KMS-11 (cell line): ENCODE results near the gene NOS1AP.

Experiments used
- H2AFZ ChIP-seq: fragments of 200-600 bp; sonication (generic); 2 replicates; pipeline ENCODE4 v1.6.1; 2016; ENCODE audit warnings: antibody characterized with exemption, mixed run types, low read depth
- H3K27ac ChIP-seq: fragments of 200-600 bp; sonication (generic); 2 replicates; pipeline ENCODE4 v1.6.1; 2016; ENCODE audit warnings: mild to moderate bottlenecking, mixed run types
- H3K27me3 ChIP-seq: fragments of 200-600 bp; sonication (generic); 2 replicates; pipeline ENCODE4 v1.6.1; 2017; ENCODE audit warnings: mild to moderate bottlenecking, low read depth, mixed run types, moderate library complexity; ENCODE audit not compliant: insufficient read depth
- H3K36me3 ChIP-seq: fragments of 200-600 bp; sonication (generic); 2 replicates; pipeline ENCODE4 v1.6.1; 2017; ENCODE audit warnings: mild to moderate bottlenecking, mixed run types; ENCODE audit not compliant: insufficient read depth
- H3K4me1 ChIP-seq: fragments of 200-600 bp; sonication (generic); 2 replicates; pipeline ENCODE4 v1.6.1; 2016; ENCODE audit warnings: mild to moderate bottlenecking, low read depth, mixed run types; ENCODE audit not compliant: poor library complexity, severe bottlenecking
- H3K4me2 ChIP-seq: fragments of 200-600 bp; sonication (generic); 2 replicates; pipeline ENCODE4 v1.7.0; 2016; ENCODE audit warnings: mild to moderate bottlenecking, mixed run types
- H3K4me3 ChIP-seq: fragments of 200-600 bp; sonication (generic); IDR thresholded peaks from 2 replicates; pipeline ENCODE4 v1.6.1; 2017; ENCODE audit warnings: low read depth, low read length, mixed read lengths; ENCODE audit not compliant: insufficient read depth
- H3K79me2 ChIP-seq: fragments of 200-600 bp; sonication (generic); 2 replicates; pipeline ENCODE4 v1.6.1; 2016; ENCODE audit warnings: low read depth, mixed run types; ENCODE audit not compliant: insufficient read depth
- H3K9ac ChIP-seq: fragments of 200-600 bp; sonication (generic); 2 replicates; pipeline ENCODE4 v1.6.1; 2016; ENCODE audit warnings: mild to moderate bottlenecking, mixed run types
- H4K20me1 ChIP-seq: fragments of 200-600 bp; sonication (generic); 2 replicates; pipeline ENCODE4 v1.6.1; 2016; ENCODE audit warnings: mild to moderate bottlenecking, mixed run types; ENCODE audit not compliant: insufficient read depth
- TF ChIP-seq, protein P1 (sequence below): fragments of 200-600 bp; sonication (generic); conservative IDR thresholded peaks from 2 replicates; pipeline ENCODE4 v1.6.1; 2017; ENCODE audit warnings: low read depth, mild to moderate bottlenecking, antibody characterized with exemption, low read length, moderate library complexity, mixed read lengths

NOS1AP gene

GRCh38 chr1:162304736-162305135 is 235.2 kb downstream of the NOS1AP start:
- H3K4me2 ChIP-seq = no peak overlapping the region
- no peak overlapping the region for H3K4me3 ChIP-seq
- TF ChIP-seq, protein P1, sequence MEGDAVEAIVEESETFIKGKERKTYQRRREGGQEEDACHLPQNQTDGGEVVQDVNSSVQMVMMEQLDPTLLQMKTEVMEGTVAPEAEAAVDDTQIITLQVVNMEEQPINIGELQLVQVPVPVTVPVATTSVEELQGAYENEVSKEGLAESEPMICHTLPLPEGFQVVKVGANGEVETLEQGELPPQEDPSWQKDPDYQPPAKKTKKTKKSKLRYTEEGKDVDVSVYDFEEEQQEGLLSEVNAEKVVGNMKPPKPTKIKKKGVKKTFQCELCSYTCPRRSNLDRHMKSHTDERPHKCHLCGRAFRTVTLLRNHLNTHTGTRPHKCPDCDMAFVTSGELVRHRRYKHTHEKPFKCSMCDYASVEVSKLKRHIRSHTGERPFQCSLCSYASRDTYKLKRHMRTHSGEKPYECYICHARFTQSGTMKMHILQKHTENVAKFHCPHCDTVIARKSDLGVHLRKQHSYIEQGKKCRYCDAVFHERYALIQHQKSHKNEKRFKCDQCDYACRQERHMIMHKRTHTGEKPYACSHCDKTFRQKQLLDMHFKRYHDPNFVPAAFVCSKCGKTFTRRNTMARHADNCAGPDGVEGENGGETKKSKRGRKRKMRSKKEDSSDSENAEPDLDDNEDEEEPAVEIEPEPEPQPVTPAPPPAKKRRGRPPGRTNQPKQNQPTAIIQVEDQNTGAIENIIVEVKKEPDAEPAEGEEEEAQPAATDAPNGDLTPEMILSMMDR = no peak
- no peaks in the 10 kb centered on the region for H3K4me1 ChIP-seq
- H2AFZ ChIP-seq = no peak overlapping the region
- H4K20me1 ChIP-seq = no peaks in the 10 kb centered on the region
- H3K36me3 ChIP-seq = no peaks in the 10 kb centered on the region
- no peaks in the 10 kb centered on the region for H3K79me2 ChIP-seq
- H3K27ac ChIP-seq = no peak overlapping the region
- no peak overlapping the region for H3K9ac ChIP-seq
- no peaks in the 10 kb centered on the region for H3K27me3 ChIP-seq

- H4K20me1 ChIP-seq = no peaks in the 10 kb centered on the region
- no peak overlapping the region for H3K4me3 ChIP-seq
- H3K27ac ChIP-seq = no peak overlapping the region
- TF ChIP-seq, protein P1 = no peak
- H3K4me2 ChIP-seq = no peak overlapping the region
- H3K79me2 ChIP-seq = no peaks in the 10 kb centered on the region
- no peaks in the 10 kb centered on the region for H3K4me1 ChIP-seq
- H2AFZ ChIP-seq = no peak overlapping the region
- H3K9ac ChIP-seq = no peak overlapping the region
- no peaks in the 10 kb centered on the region for H3K36me3 ChIP-seq
- no peaks in the 10 kb centered on the region for H3K27me3 ChIP-seq
Observed at GRCh38 chr1:162305969-162306368, 236.5 kb downstream of the NOS1AP start.

DNA sequence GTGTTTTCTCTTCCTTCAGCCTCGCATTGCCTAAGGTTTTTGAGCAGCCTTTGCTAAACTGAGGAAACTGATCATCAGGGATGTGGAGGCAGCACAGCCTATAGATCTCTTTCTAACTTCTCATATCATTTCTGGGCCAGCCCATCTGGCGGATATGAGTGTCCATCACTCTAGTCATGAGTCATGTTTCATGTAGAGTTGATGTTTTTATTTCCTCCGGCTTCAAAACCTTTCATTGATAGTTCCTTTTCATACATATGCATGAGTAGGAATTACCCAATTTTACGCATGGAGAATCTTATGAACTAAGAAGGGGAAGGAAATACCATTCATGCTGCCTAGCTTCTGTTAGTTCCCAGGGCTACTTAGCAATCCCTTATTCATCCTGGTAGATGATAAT is 240.8 kb downstream of the NOS1AP start:
- no peaks in the 10 kb centered on the region for H4K20me1 ChIP-seq
- H3K4me2 ChIP-seq = no peak overlapping the region
- H3K4me1 ChIP-seq = no peaks in the 10 kb centered on the region
- H3K79me2 ChIP-seq = no peaks in the 10 kb centered on the region
- H3K27me3 ChIP-seq = no peaks in the 10 kb centered on the region
- H3K9ac ChIP-seq = no peak overlapping the region
- no peak overlapping the region for H3K27ac ChIP-seq
- TF ChIP-seq, protein P1 = no peak
- H3K36me3 ChIP-seq = no peaks in the 10 kb centered on the region
- H2AFZ ChIP-seq = no peak overlapping the region
- H3K4me3 ChIP-seq = no peak overlapping the region

- no peaks in the 10 kb centered on the region for H3K4me1 ChIP-seq
- H3K4me2 ChIP-seq = no peak overlapping the region
- TF ChIP-seq, protein P1 = no peak
Observed at GRCh38 chr1:162314206-162314605, 244.7 kb downstream of the NOS1AP start.

More at GRCh38 chr1:162314206-162314605, 244.7 kb downstream of the NOS1AP start:
- no peaks in the 10 kb centered on the region for H4K20me1 ChIP-seq
- no peak overlapping the region for H3K27ac ChIP-seq
- H3K79me2 ChIP-seq = no peaks in the 10 kb centered on the region
- no peaks in the 10 kb centered on the region for H3K36me3 ChIP-seq
- no peak overlapping the region for H2AFZ ChIP-seq
- H3K27me3 ChIP-seq = no peaks in the 10 kb centered on the region
- no peak overlapping the region for H3K4me3 ChIP-seq
- H3K9ac ChIP-seq = no peak overlapping the region
